Stimulated activated CD8-positive, alpha-beta memory T cell treated with anti-CD3 and anti-CD28 coated beads, Interleukin-12 subunit alpha, Interleukin-12 subunit beta, amount 100 ng/mL, for 24 hours (primary cell): Measurements from ENCODE around the gene CD7.

Source experiments
- DNase-seq: peaks from one replicate; pipeline ENCODE4 v3.0.0-alpha.2; 2020; ENCODE audit errors: extremely low read depth

Gene CD7

GRCh38 chr17:82328141-82328993, 11.0 kb upstream of the CD7 start:
- no peak for DNase-seq

- DNase-seq, result no peak
Measured at GRCh38 chr17:82327757-82328140, 10.3 kb upstream of the CD7 start.

DNA sequence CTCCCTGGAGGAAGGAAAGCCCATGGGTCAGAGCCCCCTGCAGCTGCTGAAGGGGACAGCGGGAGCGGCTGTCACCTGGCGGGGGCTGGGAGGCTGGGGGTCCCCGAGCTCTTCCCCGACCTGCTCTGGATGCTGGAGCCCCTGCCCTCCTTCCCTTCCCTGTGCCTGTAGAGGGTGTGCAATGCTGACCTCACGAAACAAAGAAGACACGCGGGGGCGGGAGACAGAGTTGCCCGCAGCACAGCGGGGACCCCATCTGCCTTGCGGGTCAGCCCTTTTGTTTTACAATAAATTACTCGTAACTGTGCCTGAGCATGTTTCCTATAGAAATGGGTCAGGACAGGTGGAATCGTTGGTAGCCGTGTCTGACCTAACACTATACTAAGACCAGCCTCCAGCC, 9.9 kb upstream of the CD7 start:
- DNase-seq, result no peak

DNA sequence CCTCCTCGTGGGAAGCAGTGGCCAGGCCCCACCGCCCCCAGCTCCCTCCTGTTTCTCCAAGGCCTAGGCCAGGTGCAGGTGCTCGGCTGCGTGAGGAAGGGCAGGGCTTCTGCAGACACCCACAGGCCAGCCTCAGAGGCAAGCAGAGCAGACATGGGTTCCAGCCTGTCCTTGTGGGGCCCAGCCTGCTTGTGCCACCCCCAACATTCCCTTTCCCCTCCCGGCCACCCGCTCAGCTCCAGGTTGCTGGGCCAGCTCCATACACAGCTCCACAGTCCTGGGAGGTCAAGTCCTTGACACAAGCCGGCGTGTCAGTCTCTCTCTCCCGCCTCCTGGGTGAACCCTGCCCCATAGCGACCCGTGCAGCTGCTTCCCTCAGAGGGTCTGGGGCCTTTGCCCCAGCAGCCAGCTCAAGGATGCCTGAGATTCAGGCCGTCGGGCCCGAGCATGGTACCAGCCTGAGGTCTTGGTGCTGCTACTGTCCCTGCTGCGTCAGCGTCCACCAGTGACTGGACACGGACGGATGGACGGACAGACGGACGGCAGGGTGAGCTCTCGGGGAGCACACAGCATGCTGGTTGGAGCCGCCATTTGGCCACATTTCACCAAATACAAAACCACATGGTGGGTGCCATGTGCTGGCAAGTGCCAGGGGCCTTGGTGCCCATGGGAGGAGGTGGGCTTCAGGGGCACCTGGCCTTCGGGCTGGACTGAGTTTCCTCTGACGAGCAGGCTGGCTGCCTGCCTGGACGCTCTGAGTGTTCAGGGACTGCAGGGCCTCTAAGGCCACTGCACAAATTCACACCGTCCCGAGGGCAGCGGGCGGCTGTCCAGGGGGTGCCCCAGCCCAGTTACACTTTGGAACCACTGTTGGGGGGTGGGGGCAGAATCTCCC, 8.1 kb upstream of the CD7 start:
- no peak for DNase-seq

DNA sequence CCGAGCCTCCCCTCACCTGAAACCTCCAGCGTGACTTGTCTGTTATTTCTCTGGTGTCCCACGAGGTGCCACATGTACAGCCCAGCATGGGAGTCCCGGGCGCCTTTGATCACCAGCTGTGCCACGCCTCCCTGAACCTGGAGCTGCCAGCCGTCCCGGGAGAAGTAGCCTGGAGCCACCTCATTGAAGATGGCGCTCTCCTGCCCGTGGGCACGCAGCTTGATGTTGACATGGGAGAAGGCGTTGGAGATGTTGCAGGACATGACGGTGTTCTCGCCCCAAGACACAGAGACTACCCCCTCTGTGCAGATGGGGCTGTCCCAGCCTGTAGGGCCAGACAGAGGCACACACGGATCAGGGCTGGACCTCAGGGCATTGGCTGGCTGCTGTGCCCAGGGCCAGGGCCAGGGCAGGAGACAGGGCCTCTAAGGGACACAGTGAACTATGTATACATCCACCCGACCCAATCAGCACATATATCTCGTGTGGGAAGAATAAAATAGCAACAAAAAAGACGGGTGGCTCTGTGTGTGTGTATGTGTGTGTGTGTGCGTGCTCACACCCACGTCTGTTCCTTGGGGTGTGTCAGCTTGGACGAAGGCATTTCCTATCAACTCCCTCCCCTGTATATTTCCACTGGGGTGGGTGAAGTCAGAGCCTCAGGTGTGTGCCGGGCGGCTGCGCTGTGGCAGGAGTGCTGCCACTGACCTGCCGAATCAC, 7.3 kb upstream of the CD7 start:
- no peak for DNase-seq

GRCh38 chr17:82323514-82324234, 6.3 kb upstream of the CD7 start:
- DNase-seq, result no peak

DNA sequence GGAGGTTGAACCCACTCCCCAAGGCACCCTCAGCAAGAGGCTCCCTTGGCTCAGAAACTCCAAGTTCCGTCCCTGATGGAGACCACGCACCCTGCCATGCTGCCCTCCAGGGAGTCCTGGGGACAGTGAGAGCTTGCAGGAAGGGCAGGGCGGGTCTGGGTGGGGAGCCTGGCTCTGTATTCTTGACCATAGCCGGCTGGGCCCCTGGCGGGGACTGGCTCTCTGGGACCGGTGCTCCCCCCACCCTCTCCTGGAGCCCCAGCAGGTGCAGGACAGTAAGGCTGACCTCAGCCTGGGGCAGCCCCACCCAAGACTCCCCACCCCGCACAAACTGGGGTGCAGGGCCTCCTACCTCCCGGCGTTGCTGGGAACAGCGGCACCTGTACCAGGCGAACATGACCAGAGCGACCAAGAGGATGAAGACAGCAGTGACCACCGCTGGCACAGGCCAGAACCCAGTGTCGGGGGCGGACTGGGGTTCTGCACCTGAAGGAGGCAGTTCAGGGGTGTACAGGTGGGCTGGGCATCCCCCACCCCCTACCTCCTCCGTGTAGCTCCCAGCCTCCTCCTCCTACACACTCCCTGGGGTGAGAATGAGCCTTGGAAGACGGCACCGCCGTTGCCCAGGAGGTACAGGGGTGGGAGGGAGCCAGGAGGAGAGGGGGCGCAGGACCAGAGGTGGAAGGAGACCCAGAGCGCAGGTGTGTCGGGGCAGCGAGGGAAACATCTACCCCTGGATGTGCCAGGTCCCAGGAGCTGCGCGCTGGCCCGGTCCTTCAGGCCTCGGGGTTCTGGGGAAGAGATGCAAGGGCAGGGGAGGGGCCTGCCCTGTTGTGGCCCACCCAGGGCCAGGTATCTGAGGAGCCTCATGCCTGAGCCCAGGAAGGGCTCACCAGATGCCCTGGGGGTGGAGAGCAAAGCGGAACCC, 5.4 kb upstream of the CD7 start:
- DNase-seq, result no peak

DNA sequence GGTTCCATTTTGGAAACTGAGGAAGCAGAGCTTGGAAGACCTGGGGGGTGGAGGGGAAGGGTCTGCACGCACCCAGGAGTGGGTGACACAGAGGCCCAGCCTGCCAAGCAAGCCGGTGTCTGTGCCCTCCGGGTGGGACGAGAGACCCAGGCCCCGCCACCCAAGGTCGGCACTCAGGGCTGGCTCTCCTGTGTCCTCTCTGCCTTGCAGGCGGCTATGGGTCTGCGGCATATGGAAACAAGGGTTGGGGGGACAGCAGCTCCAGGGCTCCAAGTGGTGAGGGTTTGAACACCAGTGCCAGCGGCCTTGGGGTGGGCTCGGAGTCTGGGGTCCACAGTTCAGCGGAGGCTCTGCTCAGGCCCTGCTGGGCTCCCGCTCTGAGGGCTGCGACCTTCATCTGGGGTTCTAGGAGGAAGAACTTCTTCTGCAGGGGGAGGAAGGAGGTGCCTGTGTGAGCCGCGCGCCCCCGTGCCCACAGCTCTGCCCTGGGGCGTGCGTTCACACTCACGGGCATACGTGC, 4.6 kb upstream of the CD7 start:
- DNase-seq, result no peak

DNA sequence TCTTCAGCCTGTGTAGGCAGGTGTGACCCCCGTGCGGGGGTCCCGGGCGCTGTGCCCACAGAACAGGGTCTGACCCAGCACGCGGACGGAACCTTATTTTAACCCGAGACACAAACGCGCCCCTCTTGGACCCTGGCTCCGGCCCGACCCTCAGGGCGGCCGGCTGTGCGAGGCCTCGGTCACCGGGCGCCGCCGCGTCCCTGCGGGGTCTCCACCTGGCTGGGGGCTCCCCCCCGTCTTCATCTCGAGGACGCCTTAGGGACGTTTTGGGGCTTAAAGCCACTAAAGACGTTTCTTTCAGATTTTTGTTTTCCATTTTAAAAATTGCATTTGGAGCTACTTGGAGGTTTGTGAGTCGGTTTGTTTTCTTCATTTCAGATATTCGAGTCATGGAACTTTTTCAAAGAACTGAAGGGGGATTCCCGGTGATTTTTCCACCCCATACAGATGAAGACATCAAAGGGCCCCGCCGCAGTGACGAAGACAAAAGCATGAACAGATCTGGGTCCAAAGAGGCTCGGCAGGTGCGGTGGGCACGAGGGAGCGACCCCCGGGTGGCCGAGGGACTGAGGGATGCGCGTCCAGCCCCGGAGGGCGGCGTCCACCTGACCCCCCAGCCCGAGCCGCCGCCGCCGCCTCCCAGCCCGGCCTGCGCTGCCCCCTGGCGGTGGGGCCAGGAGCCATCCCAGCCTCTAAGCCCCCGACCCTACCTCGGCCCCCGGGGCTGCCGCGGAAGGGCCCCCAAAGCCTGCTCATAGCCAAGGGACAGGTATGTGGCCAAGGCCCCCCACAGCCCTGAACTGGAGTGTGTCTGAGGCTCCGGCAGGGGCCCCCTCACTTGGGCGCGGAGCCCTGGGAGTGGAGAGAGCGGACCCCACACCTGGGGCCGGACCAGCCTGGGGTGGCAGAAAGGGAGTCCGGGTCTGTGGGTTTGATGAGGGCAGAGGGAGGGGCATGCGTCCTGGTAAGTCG, 3.8 kb upstream of the CD7 start:
- DNase-seq, result peak; percentile 51

DNA sequence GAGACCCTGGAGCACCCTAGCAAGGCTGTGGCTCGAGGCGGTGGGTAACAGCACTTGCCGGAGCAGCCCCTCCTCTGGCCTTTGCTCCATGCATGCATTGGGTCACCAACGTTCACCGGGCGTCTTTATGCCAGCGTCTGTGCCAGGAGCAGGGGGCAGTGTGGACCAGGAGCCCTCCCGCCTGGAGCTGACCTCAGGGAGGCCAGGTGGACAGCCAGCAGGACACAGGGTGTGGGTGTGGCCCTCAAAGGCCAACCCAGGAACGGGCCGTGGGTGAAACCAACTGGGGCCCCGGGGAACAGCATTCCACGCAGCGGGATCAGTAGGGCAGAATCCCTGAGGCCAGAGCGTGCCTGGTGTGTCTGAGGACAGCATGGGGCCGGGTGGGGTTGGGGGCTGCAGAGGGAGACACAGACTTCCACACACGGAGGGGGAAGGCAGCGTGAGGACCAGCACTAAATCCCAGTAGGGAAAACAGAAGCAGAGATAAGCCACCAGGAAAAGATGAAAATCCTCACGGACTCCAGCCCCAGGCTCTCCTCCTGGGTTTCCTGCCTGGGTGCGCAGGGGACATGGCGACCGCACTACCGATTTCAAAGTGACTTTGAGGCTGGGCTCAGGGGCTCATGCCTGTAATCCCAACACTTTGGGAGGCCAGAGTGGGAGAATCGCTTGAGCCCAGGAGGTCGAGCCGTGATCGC, 2.9 kb upstream of the CD7 start:
- no peak for DNase-seq

- DNase-seq, result no peak
Measured at GRCh38 chr17:82319619-82320062, 2.2 kb upstream of the CD7 start.

DNA sequence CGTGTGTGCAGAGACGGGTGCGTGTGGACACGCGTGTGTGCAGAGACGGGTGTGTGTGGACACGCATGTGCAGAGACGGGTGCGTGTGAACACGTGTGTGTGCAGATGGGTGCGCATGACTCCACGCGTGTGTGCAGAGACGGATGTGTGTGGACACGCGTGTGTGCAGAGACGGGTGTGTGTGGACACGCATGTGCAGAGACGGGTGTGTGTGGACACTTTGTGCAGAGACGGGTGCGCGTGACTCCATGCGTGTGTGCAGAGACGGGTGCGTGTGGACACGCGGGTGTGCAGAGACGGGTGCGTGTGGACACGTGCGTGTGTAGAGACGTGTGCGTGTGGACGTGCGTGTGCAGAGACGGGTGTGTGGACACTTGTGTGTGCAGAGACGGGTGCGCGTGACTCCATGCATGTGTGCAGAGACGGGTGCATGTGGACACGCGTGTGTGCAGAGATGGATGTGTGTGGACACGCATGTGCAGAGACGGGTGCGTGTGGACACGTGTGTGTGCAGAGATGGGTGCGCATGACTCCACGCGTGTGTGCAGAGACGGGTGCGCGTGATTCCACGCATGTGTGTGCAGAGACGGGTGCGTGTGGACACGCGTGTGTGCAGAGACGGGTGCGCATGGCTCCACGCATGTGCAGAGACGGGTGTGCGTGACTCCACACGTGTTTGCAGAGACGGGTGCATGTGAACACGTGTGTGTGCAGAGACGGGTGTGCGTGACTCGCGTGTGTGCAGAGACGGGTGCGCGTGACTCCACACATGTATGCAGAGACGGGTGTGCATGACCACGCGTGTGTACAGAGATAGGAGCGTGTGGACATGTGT, 1.6 kb upstream of the CD7 start:
- DNase-seq, result no peak

- DNase-seq, result no peak
Measured at GRCh38 chr17:82318169-82318498, 726 bp upstream of the CD7 start.

DNA sequence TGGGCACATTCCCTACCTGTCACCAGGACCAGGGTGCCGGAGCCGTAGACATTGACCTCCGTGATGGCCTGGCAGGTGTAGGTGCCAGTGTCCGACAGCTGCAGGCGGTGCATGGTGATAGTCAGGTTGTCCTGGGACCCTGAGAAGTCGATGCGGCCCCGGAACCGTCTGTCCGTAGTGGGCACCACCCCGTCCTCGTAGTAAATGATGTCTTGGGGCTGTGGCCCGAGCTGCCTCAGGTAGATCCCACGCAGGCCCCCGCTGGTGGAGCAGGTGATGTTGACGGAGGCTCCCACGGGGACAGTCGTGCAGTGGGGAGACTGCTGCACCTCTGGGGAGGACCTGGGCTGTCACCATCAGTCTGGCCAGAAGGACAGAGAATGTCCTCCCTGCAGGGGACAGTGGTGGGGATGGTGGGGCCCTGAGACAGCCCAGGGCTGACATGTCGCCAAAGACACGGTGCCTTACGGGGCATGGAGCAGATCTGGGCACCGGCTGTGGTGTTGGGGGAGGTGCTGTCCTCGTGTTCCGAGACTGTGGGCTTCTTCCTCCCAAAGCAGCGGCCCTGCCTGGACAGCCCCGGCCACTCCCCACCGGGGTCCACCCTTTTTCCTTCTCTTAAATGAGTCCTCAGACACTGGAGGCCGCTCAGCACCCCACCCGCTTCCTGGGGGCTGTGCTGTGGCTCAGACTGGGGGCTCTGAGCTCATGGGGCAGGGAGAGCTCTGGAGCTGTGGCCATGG, 586 bp downstream of the CD7 start:
- no peak for DNase-seq

- DNase-seq, result no peak
Measured at GRCh38 chr17:82315703-82316358, 1.6 kb downstream of the CD7 start.
